ENCODE measurements around the gene EXOSC2. TPM values are rescaled to one million over a fixed set of nuclear protein-coding genes. Genes with fewer than 3 reads are reported as not detected.

Gene EXOSC2
- total RNA-seq, 4 donors from 2014 or later: 2.2 to 17.1 (median 15.8) TPM

DNA sequence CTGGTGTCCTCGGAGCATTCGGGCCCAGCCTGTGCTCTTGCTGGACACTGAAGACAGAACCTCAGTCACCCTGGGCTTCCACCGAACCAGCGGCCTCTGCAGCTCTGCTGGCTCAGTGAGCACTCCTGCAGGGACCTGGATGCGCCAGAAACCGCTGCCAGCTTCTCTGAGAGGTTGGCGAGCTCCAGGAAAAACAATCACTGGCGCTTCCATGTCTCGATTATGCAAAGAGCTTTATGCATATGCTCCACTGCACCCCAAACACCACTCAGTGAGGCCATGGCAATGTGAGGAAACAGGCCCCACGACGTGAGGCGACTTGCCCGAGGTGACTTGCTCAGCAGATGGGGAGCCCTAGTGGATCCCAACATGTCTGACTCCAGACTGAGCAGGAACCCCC is 18.2 kb upstream of the EXOSC2 start:
- 84% methylated on average over 9 of the region's 13 CpGs; no CpG with 5 or more reads in 1 of the 2 donors for WGBS, 2 donors (ENCODE audit: low coverage in 1 of 2)
- in situ Hi-C loops (cut with MboI; ENCODE audit: low pct_ligation_motif_present in 1 of 4, low pct_unique_long_range_greater_than_20kb in 1 of 4, low sequenced_read_pairs in 3 of 4) (loop anchor here in 3 of 4 donors (10.0 kb wide), 3 partner anchors 201 to 221 kb away; no protein-coding TSS in a partner anchor), intact Hi-C loops (cut with DNase I; ENCODE audit: low total_unique reads) (no loop called here)

DNA sequence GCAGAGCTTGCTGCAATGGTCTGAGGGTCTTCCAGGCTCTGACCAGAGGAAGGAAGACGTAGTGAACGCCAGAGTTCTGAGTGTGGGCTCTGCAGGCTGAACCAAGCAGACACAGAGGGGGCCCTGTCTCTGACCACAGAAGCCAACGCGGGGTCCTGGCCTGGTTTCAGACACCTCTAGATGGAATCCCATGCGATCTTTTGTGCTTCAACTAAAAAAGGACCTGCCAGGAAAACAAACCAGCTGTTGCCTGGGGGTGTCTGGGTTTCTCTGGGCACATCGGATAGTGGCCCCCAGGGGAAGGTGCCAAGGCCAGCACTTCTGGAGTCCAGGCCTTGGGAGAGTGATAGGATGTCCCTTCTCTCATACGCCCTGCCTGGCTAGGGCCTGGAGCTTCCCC is 16.3 kb upstream of the EXOSC2 start:
- no peak for TF ChIP-seq EP300 (IDR thresholded peaks at IDR 0.05; ENCODE audit: low read depth)
- no peak for TF ChIP-seq POLR2AphosphoS5 (IDR thresholded peaks at IDR 0.05)
- TF ChIP-seq, protein P1, sequence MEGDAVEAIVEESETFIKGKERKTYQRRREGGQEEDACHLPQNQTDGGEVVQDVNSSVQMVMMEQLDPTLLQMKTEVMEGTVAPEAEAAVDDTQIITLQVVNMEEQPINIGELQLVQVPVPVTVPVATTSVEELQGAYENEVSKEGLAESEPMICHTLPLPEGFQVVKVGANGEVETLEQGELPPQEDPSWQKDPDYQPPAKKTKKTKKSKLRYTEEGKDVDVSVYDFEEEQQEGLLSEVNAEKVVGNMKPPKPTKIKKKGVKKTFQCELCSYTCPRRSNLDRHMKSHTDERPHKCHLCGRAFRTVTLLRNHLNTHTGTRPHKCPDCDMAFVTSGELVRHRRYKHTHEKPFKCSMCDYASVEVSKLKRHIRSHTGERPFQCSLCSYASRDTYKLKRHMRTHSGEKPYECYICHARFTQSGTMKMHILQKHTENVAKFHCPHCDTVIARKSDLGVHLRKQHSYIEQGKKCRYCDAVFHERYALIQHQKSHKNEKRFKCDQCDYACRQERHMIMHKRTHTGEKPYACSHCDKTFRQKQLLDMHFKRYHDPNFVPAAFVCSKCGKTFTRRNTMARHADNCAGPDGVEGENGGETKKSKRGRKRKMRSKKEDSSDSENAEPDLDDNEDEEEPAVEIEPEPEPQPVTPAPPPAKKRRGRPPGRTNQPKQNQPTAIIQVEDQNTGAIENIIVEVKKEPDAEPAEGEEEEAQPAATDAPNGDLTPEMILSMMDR (IDR thresholded peaks at IDR 0.05): no peak
- TF ChIP-seq POLR2A (IDR thresholded peaks at IDR 0.05): no peak
- Histone ChIP-seq H3K4me3 (no peak overlapping the region), H3K9me3 (no peaks in the 10 kb centered on the region), H3K27ac (no peak overlapping the region), H3K36me3 (no peaks in the 10 kb centered on the region), H3K27me3 (peaks cover 20% of the 10 kb centered on the region), H3K4me1 (peaks cover 10 to 13% (median 13%) of the 10 kb centered on the region in 4 donors)
- in situ Hi-C loops (cut with MboI; ENCODE audit: low pct_ligation_motif_present in 1 of 4, low pct_unique_long_range_greater_than_20kb in 1 of 4, low sequenced_read_pairs in 3 of 4) (loop anchor here in 3 of 4 donors (10.0 kb wide), 3 partner anchors 202 to 222 kb away; no protein-coding TSS in a partner anchor), intact Hi-C loops (cut with DNase I; ENCODE audit: low total_unique reads) (no loop called here)
- WGBS, 2 donors (ENCODE audit: low coverage in 1 of 2): 82% methylated on average over 7 of the region's 7 CpGs; no CpG with 5 or more reads in 1 of the 2 donors
- no peak for DNase-seq

More for the DNA sequence above, 18.2 kb upstream of the EXOSC2 start:
- no peak overlapping the region for H3K27ac ChIP-seq
- H3K27me3 ChIP-seq: peaks cover 11% of the 10 kb centered on the region
- no peak overlapping the region for H3K4me3 ChIP-seq
- H3K4me1 ChIP-seq: no peaks in the 10 kb centered on the region
- DNase-seq: no peak
- no peaks in the 10 kb centered on the region for H3K9me3 ChIP-seq
- TF ChIP-seq POLR2AphosphoS5 (IDR thresholded peaks at IDR 0.05) (no peak), POLR2A (IDR thresholded peaks at IDR 0.05) (no peak), EP300 (IDR thresholded peaks at IDR 0.05; ENCODE audit: low read depth) (no peak)
- TF ChIP-seq, protein P1 (IDR thresholded peaks at IDR 0.05): no peak
- no peaks in the 10 kb centered on the region for H3K36me3 ChIP-seq

DNA sequence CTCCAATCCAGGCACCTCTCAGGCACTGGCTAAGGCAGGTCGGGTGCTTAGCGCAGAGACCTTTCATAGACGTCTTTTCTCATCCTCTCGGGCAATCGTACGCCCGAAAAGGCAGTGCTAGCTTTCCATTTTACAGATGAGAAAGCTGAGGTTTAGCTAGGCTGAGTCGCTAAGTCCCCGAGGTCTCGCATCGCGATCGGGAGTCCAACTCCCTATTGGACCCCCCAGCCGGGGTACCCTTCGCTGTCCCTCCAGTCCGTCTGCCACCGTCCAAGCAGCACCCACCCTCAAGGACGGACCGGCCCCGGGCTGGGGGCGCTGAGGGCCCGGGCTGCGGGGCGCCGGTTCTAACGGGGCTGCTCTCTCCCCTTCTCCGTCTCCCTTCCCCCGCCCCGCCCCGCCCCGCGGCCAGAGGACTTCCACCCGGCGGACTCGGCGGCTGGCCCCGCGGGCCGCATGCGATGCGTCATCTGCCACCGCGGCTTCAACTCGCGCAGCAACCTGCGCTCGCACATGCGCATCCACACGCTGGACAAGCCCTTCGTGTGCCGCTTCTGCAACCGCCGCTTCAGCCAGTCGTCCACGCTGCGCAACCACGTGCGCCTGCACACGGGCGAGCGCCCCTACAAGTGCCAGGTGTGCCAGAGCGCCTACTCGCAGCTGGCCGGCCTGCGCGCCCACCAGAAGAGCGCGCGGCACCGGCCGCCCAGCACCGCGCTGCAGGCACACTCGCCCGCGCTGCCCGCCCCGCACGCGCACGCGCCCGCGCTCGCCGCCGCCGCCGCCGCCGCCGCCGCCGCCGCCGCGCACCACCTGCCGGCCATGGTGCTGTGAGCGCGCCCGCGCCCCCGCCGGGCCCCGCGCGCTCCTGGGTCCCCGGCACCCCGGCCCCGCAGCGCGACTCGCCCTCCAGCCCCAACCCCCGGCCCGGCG is 12.5 kb upstream of the EXOSC2 start:
- H3K27me3 ChIP-seq: peaks cover 20% of the 10 kb centered on the region
- peaks cover 11 to 16% (median 15%) of the 10 kb centered on the region in 4 donors for H3K4me1 ChIP-seq
- H3K27ac ChIP-seq: peak overlapping the region in 3 of 4 donors; percentile 48 to 66 (median 51)
- in situ Hi-C loops (cut with MboI; ENCODE audit: low pct_ligation_motif_present in 1 of 4, low pct_unique_long_range_greater_than_20kb in 1 of 4, low sequenced_read_pairs in 3 of 4): loop anchor here in 2 of 4 donors (5.0 to 10.0 kb wide), 2 partner anchors 224 to 226 kb away; no protein-coding TSS in a partner anchor
- no peaks in the 10 kb centered on the region for H3K9me3 ChIP-seq
- peak; percentile 89 for DNase-seq
- H3K4me3 ChIP-seq: peak overlapping the region; percentile 41 to 64 (median 48)
- intact Hi-C loops (cut with DNase I; ENCODE audit: low total_unique reads): no loop called here
- 11% methylated on average over 15 of the region's 116 CpGs; no CpG with 5 or more reads in 1 of the 2 donors for WGBS, 2 donors (ENCODE audit: low coverage in 1 of 2)
- no peaks in the 10 kb centered on the region for H3K36me3 ChIP-seq
- TF ChIP-seq POLR2A (IDR thresholded peaks at IDR 0.05): no peak
- peak in 1 of 3 donors; percentile 46 for TF ChIP-seq POLR2AphosphoS5 (IDR thresholded peaks at IDR 0.05)

DNA sequence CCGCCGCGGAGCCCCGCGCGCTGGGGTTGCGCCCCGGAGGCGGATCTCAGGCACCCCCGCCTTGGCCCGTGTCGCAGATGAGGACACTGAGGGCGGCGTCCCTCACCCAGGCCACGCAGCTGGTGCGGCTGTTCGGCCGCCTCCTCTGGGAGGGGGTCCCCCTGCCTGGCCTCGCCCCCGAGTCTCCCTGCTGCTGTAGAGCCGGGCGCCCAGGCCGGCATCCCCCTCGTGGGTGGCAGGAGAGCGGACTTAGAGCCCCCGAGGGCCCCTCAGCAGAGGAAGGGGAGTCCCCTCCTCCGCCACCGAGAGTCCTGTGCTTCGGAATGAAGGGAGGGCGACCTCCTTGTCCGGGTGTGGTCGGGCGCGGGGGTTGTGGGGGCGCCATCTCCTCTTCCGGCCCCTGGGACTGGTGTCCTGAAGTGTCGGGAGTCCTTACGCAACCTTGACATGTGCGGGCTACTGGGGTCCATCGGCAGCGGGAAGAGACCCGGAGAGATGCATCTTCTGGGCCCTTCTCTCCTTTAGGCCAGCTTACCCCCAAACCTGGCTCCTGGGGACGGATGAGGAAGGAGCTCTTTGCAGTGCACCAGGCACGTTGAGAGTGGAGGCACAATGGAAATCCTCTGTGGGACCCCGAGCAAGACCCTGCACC is 11.7 kb upstream of the EXOSC2 start:
- TF ChIP-seq POLR2AphosphoS5 (IDR thresholded peaks at IDR 0.05) (no peak), POLR2A (IDR thresholded peaks at IDR 0.05) (no peak), EP300 (IDR thresholded peaks at IDR 0.05; ENCODE audit: low read depth) (no peak)
- TF ChIP-seq, protein P1 (IDR thresholded peaks at IDR 0.05): no peak
- no peaks in the 10 kb centered on the region for H3K9me3 ChIP-seq
- intact Hi-C loops (cut with DNase I; ENCODE audit: low total_unique reads): loop anchor here (2.0 kb wide), 1 partner anchor 221 kb away; no protein-coding TSS in a partner anchor
- peaks cover 20% of the 10 kb centered on the region for H3K27me3 ChIP-seq
- DNase-seq: peak; percentile 23
- peaks cover 11 to 16% (median 15%) of the 10 kb centered on the region in 4 donors for H3K4me1 ChIP-seq
- no peaks in the 10 kb centered on the region for H3K36me3 ChIP-seq
- H3K4me3 ChIP-seq: peak overlapping the region; percentile 41 to 64 (median 54)
- in situ Hi-C loops (cut with MboI; ENCODE audit: low pct_ligation_motif_present in 1 of 4, low pct_unique_long_range_greater_than_20kb in 1 of 4, low sequenced_read_pairs in 3 of 4): loop anchor here in 2 of 4 donors (5.0 to 10.0 kb wide), 2 partner anchors 225 to 227 kb away; no protein-coding TSS in a partner anchor
- H3K27ac ChIP-seq: peak overlapping the region; percentile 14 to 66 (median 50)
- WGBS, 2 donors (ENCODE audit: low coverage in 1 of 2): 2% methylated on average over 29 of the region's 45 CpGs; no CpG with 5 or more reads in 1 of the 2 donors
